ENCODE measurements around the gene PMVK. TPM values are rescaled to one million over a fixed set of nuclear protein-coding genes. Genes with fewer than 3 reads are reported as not detected.

Gene PMVK
- total RNA-seq, 1 donor from 2014 or later: 15.6 TPM

GRCh38 chr1:154912755-154913154 is 23.8 kb downstream of the PMVK start:
- Mint-ChIP-seq H3K27me3 (ENCODE audit: low read depth, unreplicated experiment) (peaks cover 28% of the 10 kb centered on the region), H3K4me1 (ENCODE audit: low read depth, unreplicated experiment) (no peaks in the 10 kb centered on the region), H3K36me3 (ENCODE audit: low read depth, unreplicated experiment) (peaks cover 8% of the 10 kb centered on the region), H3K9me3 (ENCODE audit: unreplicated experiment) (peaks cover 25% of the 10 kb centered on the region), H3K27ac (ENCODE audit: unreplicated experiment) (no peak overlapping the region), H3K4me3 (ENCODE audit: unreplicated experiment) (no peak overlapping the region)
- no peaks in the 10 kb centered on the region for H3K9me3 ChIP-seq (ENCODE audit: insufficient read depth, low read depth, low read length)
- no peak overlapping the region for H3K4me2 ChIP-seq (ENCODE audit: low read length)
- H3K79me2 ChIP-seq (ENCODE audit: insufficient read depth, low read length): no peaks in the 10 kb centered on the region
- no peaks in the 10 kb centered on the region for H3K4me1 ChIP-seq (ENCODE audit: insufficient read depth, low read length)
- no peak overlapping the region for H3K27ac ChIP-seq (ENCODE audit: low read depth, low read length)
- H3K36me3 ChIP-seq (ENCODE audit: insufficient read depth, low read length): no peaks in the 10 kb centered on the region
- H3K27me3 ChIP-seq (ENCODE audit: insufficient read depth, low read length): peaks cover 6% of the 10 kb centered on the region
- no peaks in the 10 kb centered on the region for H4K20me1 ChIP-seq (ENCODE audit: insufficient read depth, low read length)
- FAIRE-seq (no peak), DNase-seq (ENCODE audit: low read depth) (no peak)
- no peak for TF ChIP-seq EZH2 (IDR thresholded peaks at IDR 0.05; ENCODE audit: insufficient read depth, low read length)
- TF ChIP-seq, protein P1, sequence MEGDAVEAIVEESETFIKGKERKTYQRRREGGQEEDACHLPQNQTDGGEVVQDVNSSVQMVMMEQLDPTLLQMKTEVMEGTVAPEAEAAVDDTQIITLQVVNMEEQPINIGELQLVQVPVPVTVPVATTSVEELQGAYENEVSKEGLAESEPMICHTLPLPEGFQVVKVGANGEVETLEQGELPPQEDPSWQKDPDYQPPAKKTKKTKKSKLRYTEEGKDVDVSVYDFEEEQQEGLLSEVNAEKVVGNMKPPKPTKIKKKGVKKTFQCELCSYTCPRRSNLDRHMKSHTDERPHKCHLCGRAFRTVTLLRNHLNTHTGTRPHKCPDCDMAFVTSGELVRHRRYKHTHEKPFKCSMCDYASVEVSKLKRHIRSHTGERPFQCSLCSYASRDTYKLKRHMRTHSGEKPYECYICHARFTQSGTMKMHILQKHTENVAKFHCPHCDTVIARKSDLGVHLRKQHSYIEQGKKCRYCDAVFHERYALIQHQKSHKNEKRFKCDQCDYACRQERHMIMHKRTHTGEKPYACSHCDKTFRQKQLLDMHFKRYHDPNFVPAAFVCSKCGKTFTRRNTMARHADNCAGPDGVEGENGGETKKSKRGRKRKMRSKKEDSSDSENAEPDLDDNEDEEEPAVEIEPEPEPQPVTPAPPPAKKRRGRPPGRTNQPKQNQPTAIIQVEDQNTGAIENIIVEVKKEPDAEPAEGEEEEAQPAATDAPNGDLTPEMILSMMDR (IDR thresholded peaks at IDR 0.05; ENCODE audit: insufficient read depth, low read depth, low read length): no peak
- no peak overlapping the region for H3K9ac ChIP-seq (ENCODE audit: low read length)
- no peak overlapping the region for H3K4me3 ChIP-seq (ENCODE audit: insufficient read depth, low read depth, low read length)
- H2AFZ ChIP-seq (ENCODE audit: low read depth, low read length): no peak overlapping the region

- H3K79me2 ChIP-seq (ENCODE audit: insufficient read depth, low read length): no peaks in the 10 kb centered on the region
- no peaks in the 10 kb centered on the region for H4K20me1 ChIP-seq (ENCODE audit: insufficient read depth, low read length)
- peaks cover 28% of the 10 kb centered on the region for H3K27me3 Mint-ChIP-seq (ENCODE audit: low read depth, unreplicated experiment)
- H3K27ac Mint-ChIP-seq (ENCODE audit: unreplicated experiment): no peak overlapping the region
- no peak overlapping the region for H2AFZ ChIP-seq (ENCODE audit: low read depth, low read length)
- TF ChIP-seq EZH2 (IDR thresholded peaks at IDR 0.05; ENCODE audit: insufficient read depth, low read length): no peak
- TF ChIP-seq, protein P1 (IDR thresholded peaks at IDR 0.05; ENCODE audit: insufficient read depth, low read depth, low read length): no peak
- no peaks in the 10 kb centered on the region for H3K4me1 Mint-ChIP-seq (ENCODE audit: low read depth, unreplicated experiment)
- no peak overlapping the region for H3K27ac ChIP-seq (ENCODE audit: low read depth, low read length)
- no peaks in the 10 kb centered on the region for H3K36me3 ChIP-seq (ENCODE audit: insufficient read depth, low read length)
- peaks cover 8% of the 10 kb centered on the region for H3K36me3 Mint-ChIP-seq (ENCODE audit: low read depth, unreplicated experiment)
- H3K9ac ChIP-seq (ENCODE audit: low read length): no peak overlapping the region
- H3K4me3 Mint-ChIP-seq (ENCODE audit: unreplicated experiment): no peak overlapping the region
- no peaks in the 10 kb centered on the region for H3K9me3 ChIP-seq (ENCODE audit: insufficient read depth, low read depth, low read length)
- H3K4me3 ChIP-seq (ENCODE audit: insufficient read depth, low read depth, low read length): no peak overlapping the region
- DNase-seq (ENCODE audit: low read depth) (no peak), FAIRE-seq (no peak)
- no peaks in the 10 kb centered on the region for H3K4me1 ChIP-seq (ENCODE audit: insufficient read depth, low read length)
- H3K27me3 ChIP-seq (ENCODE audit: insufficient read depth, low read length): peaks cover 6% of the 10 kb centered on the region
- H3K4me2 ChIP-seq (ENCODE audit: low read length): no peak overlapping the region
- H3K9me3 Mint-ChIP-seq (ENCODE audit: unreplicated experiment): peaks cover 27% of the 10 kb centered on the region
Observed at GRCh38 chr1:154911691-154912550, 24.6 kb downstream of the PMVK start.

- FAIRE-seq: no peak
Observed at GRCh38 chr1:154910851-154911250, 25.7 kb downstream of the PMVK start.

More at GRCh38 chr1:154910851-154911250, 25.7 kb downstream of the PMVK start:
- H3K4me1 Mint-ChIP-seq (ENCODE audit: low read depth, unreplicated experiment): no peaks in the 10 kb centered on the region
- Histone ChIP-seq H4K20me1 (ENCODE audit: insufficient read depth, low read length) (no peaks in the 10 kb centered on the region), H3K4me3 (ENCODE audit: insufficient read depth, low read depth, low read length) (no peak overlapping the region), H3K4me1 (ENCODE audit: insufficient read depth, low read length) (no peaks in the 10 kb centered on the region), H3K9me3 (ENCODE audit: insufficient read depth, low read depth, low read length) (no peaks in the 10 kb centered on the region), H3K36me3 (ENCODE audit: insufficient read depth, low read length) (no peaks in the 10 kb centered on the region), H3K9ac (ENCODE audit: low read length) (no peak overlapping the region), H3K27me3 (ENCODE audit: insufficient read depth, low read length) (peaks cover 6% of the 10 kb centered on the region), H3K79me2 (ENCODE audit: insufficient read depth, low read length) (no peaks in the 10 kb centered on the region), H2AFZ (ENCODE audit: low read depth, low read length) (no peak overlapping the region), H3K4me2 (ENCODE audit: low read length) (no peak overlapping the region), H3K27ac (ENCODE audit: low read depth, low read length) (no peak overlapping the region)
- H3K27ac Mint-ChIP-seq (ENCODE audit: unreplicated experiment): no peak overlapping the region
- H3K4me3 Mint-ChIP-seq (ENCODE audit: unreplicated experiment): no peak overlapping the region
- DNase-seq (ENCODE audit: low read depth): no peak
- peaks cover 6% of the 10 kb centered on the region for H3K36me3 Mint-ChIP-seq (ENCODE audit: low read depth, unreplicated experiment)
- peaks cover 28% of the 10 kb centered on the region for H3K27me3 Mint-ChIP-seq (ENCODE audit: low read depth, unreplicated experiment)
- peaks cover 30% of the 10 kb centered on the region for H3K9me3 Mint-ChIP-seq (ENCODE audit: unreplicated experiment)
- no peak for TF ChIP-seq EZH2 (IDR thresholded peaks at IDR 0.05; ENCODE audit: insufficient read depth, low read length)
- TF ChIP-seq, protein P1 (IDR thresholded peaks at IDR 0.05; ENCODE audit: insufficient read depth, low read depth, low read length): no peak

Data from astrocyte (in vitro differentiated cells and primary cell).